Neural cell (in vitro differentiated cells): ENCODE data around the gene MAGEF1. TPM values are rescaled to one million over a fixed set of nuclear protein-coding genes. Genes with fewer than 3 reads are reported as not detected.

ENCODE experiments used
- H2AFZ ChIP-seq: fragments of 200-600, 300-800 bp; sonication (generic), shearing (Covaris generic); 2 replicates; pipeline ENCODE4 v1.6.0; 2014; ENCODE audit warnings: low read depth, mild to moderate bottlenecking, antibody characterized with exemption, low read length, moderate library complexity
- H3F3A ChIP-seq: fragments of 200-600 bp; shearing (Covaris generic); 2 replicates; pipeline ENCODE4 v1.6.1; 2016; ENCODE audit warnings: mild to moderate bottlenecking, moderate library complexity, mixed read lengths, antibody characterized with exemption, low read length; ENCODE audit not compliant: insufficient read depth, poor library complexity, severe bottlenecking
- H3K27ac ChIP-seq: fragments of 200-600, 300-800 bp; sonication (generic), shearing (Covaris generic); 2 replicates; pipeline ENCODE4 v1.5.1; 2014; ENCODE audit warnings: mild to moderate bottlenecking, low read length, moderate library complexity
- H3K27me3 ChIP-seq: fragments of 300-800, 200-600 bp; sonication (generic), shearing (Covaris generic); 2 replicates; pipeline ENCODE4 v1.6.0; 2014; ENCODE audit warnings: mild to moderate bottlenecking, low read depth, low read length, moderate library complexity; ENCODE audit not compliant: insufficient read depth
- H3K36me3 ChIP-seq: fragments of 300-800, 200-600 bp; sonication (generic), shearing (Covaris generic); 2 replicates; pipeline ENCODE4 v1.5.1; 2014; ENCODE audit warnings: mild to moderate bottlenecking, antibody characterized with exemption, low read length, moderate library complexity; ENCODE audit not compliant: insufficient read depth
- H3K4me2 ChIP-seq: fragments of 300-800, 200-600 bp; sonication (generic), shearing (Covaris generic); 2 replicates; pipeline ENCODE4 v1.6.0; 2014; ENCODE audit warnings: mild to moderate bottlenecking, low read length
- H3K4me3 ChIP-seq: fragments of 300-800, 200-600 bp; sonication (generic), shearing (Covaris generic); 2 replicates; pipeline ENCODE4 v1.5.1; 2014; ENCODE audit warnings: mild to moderate bottlenecking, low read length, moderate library complexity
- H3K79me2 ChIP-seq: fragments of 200-600 bp; shearing (Covaris generic); replicated peaks from 2 replicates; pipeline ENCODE4 v1.6.0; 2014; ENCODE audit warnings: mild to moderate bottlenecking, low read length, moderate library complexity; ENCODE audit not compliant: insufficient read depth
- H3K9ac ChIP-seq: fragments of 300-800, 200-600 bp; sonication (generic), shearing (Covaris generic); 2 replicates; pipeline ENCODE4 v1.6.1; 2016; ENCODE audit warnings: mild to moderate bottlenecking, low read length, mixed read lengths
- H3K9me2 ChIP-seq: fragments of 200-600 bp; shearing (Covaris generic); 2 replicates; pipeline ENCODE4 v1.6.1; 2016; ENCODE audit warnings: mild to moderate bottlenecking, low read length, mixed read lengths; ENCODE audit not compliant: insufficient read depth
- H3K9me3 ChIP-seq: fragments of 200-600, 300-800 bp; sonication (generic), shearing (Covaris generic); 2 replicates; pipeline ENCODE4 v1.6.1; 2016; ENCODE audit warnings: mild to moderate bottlenecking, mixed run types, low read length, moderate library complexity, mixed read lengths
- H4K20me1 ChIP-seq: fragments of 200-600 bp; shearing (Covaris generic); 2 replicates; pipeline ENCODE4 v1.6.1; 2016; ENCODE audit warnings: mild to moderate bottlenecking, mixed run types; ENCODE audit not compliant: insufficient read depth
- CTCF ChIP-seq: fragments of 450-650 bp; IDR thresholded peaks from 2 replicates; pipeline ENCODE4 v1.5.1; 2014; ENCODE audit warnings: antibody characterized with exemption, mild to moderate bottlenecking, moderate library complexity; ENCODE audit not compliant: poor library complexity, severe bottlenecking
- EP300 ChIP-seq: fragments of 450-650 bp; conservative IDR thresholded peaks from 2 replicates; pipeline ENCODE4 v1.6.1; 2014; ENCODE audit warnings: antibody characterized with exemption, mild to moderate bottlenecking, moderate library complexity; ENCODE audit not compliant: poor library complexity, severe bottlenecking
- EZH2 ChIP-seq: fragments of 200-600, 300-800 bp; shearing (Covaris generic), sonication (generic); IDR thresholded peaks from 2 replicates; pipeline ENCODE4 v1.6.1; 2014; ENCODE audit warnings: antibody characterized with exemption, low read length, borderline replicate concordance, mild to moderate bottlenecking; ENCODE audit not compliant: insufficient read depth, poor library complexity, severe bottlenecking
- MXI1 ChIP-seq: fragments of 450-650 bp; conservative IDR thresholded peaks from 2 replicates; pipeline ENCODE4 v1.6.1; 2014; ENCODE audit warnings: antibody characterized with exemption, mild to moderate bottlenecking; ENCODE audit not compliant: poor library complexity, severe bottlenecking
- POLR2AphosphoS5 ChIP-seq: IDR thresholded peaks from 2 replicates; pipeline ENCODE4 v1.6.1; 2012
- RAD21 ChIP-seq: fragments of 450-650 bp; conservative IDR thresholded peaks from 2 replicates; pipeline ENCODE4 v1.6.1; 2014; ENCODE audit warnings: antibody characterized with exemption, mild to moderate bottlenecking, moderate library complexity
- REST ChIP-seq: IDR thresholded peaks from 2 replicates; pipeline ENCODE4 v1.6.1; 2012; ENCODE audit warnings: borderline replicate concordance
- SMC3 ChIP-seq: fragments of 450-650 bp; conservative IDR thresholded peaks from 2 replicates; pipeline ENCODE4 v1.6.1; 2014; ENCODE audit warnings: antibody characterized with exemption, mild to moderate bottlenecking, moderate library complexity; ENCODE audit not compliant: poor library complexity
- TAF1 ChIP-seq: IDR thresholded peaks from 2 replicates; pipeline ENCODE4 v1.6.1; 2012; ENCODE audit warnings: low read depth
- polyA plus RNA-seq: library from polyadenylated mRNA; depleted of rRNA; stranded (reverse); fragments of >200 nt; gene quantifications from 2 replicates; pipeline ENCODE4 v1.2.3, GENCODE V29; 2014

The MAGEF1 gene
- polyA plus RNA-seq, 1 donor from 2014 or later = 103 TPM

GRCh38 chr3:184710870-184711492, 883 bp downstream of the MAGEF1 start:
- TF ChIP-seq CTCF = no peak
- no peak for TF ChIP-seq REST
- no peak for TF ChIP-seq EZH2
- no peak for TF ChIP-seq MXI1
- TF ChIP-seq TAF1 = no peak
- no peak for TF ChIP-seq RAD21
- TF ChIP-seq SMC3 = no peak
- no peak for TF ChIP-seq EP300
- no peak for TF ChIP-seq POLR2AphosphoS5
- peaks cover 18% of the 10 kb centered on the region for H3K79me2 ChIP-seq
- peak overlapping the region; percentile 92 for H3K9ac ChIP-seq
- peak overlapping the region; percentile 75 for H3K4me3 ChIP-seq
- H3K27ac ChIP-seq = peak overlapping the region; percentile 88
- H3K4me2 ChIP-seq = peak overlapping the region; percentile 42
- H4K20me1 ChIP-seq = no peaks in the 10 kb centered on the region
- H3K36me3 ChIP-seq = no peaks in the 10 kb centered on the region
- no peaks in the 10 kb centered on the region for H3K27me3 ChIP-seq
- H3K9me2 ChIP-seq = no peaks in the 10 kb centered on the region
- peak overlapping the region; percentile 93 for H2AFZ ChIP-seq
- H3F3A ChIP-seq = no peaks in the 10 kb centered on the region
- no peaks in the 10 kb centered on the region for H3K9me3 ChIP-seq

GRCh38 chr3:184703657-184704056, 8.2 kb downstream of the MAGEF1 start:
- H3K9ac ChIP-seq = no peak overlapping the region
- no peaks in the 10 kb centered on the region for H3K9me2 ChIP-seq

More at GRCh38 chr3:184703657-184704056, 8.2 kb downstream of the MAGEF1 start:
- Histone ChIP-seq H3K9me3 (no peaks in the 10 kb centered on the region), H2AFZ (no peak overlapping the region), H3K4me2 (no peak overlapping the region), H3K27me3 (no peaks in the 10 kb centered on the region), H3K36me3 (no peaks in the 10 kb centered on the region), H3K27ac (no peak overlapping the region), H3F3A (no peaks in the 10 kb centered on the region), H3K79me2 (no peaks in the 10 kb centered on the region), H4K20me1 (no peaks in the 10 kb centered on the region), H3K4me3 (no peak overlapping the region)
- no peak for TF ChIP-seq EZH2
- TF ChIP-seq RAD21 = no peak
